ENCODE results near the gene SLC9C2.

- no peak for TF ChIP-seq EZH2phosphoT487 (IDR thresholded peaks at IDR 0.05; ENCODE audit: borderline replicate concordance, low read length)
- no peak for TF ChIP-seq CTCF (conservative IDR thresholded peaks at IDR 0.05; ENCODE audit: low read depth, low read length)
- TF ChIP-seq EZH2 (IDR thresholded peaks at IDR 0.05; ENCODE audit: low read length, unreplicated experiment), result no peak
Measured at GRCh38 chr1:173608503-173609216, 5.8 kb upstream of the SLC9C2 start.
